Cardiac fibroblast (primary cell): Measurements from ENCODE around the gene C11orf24.
"Not testable (repeated sequence)": the region's sequence is repeated elsewhere in the genome, so short reads cannot be mapped to it uniquely, and the experiment has no call there.

Experiments used
- DNase-seq, 2 donors: peaks; one replicate each; pipeline versions ENCODE4 v3.0.0 to v3.0.0-alpha.2; 2010; ENCODE audit warnings: low read depth in 2 of 2
- H3K4me3 ChIP-seq, 2 donors: replicated peaks in 1 of 2; 1 replicate in 1 of 2; 2 replicates in 1 of 2; pipeline ENCODE4 v1.5.1; 2011; ENCODE audit warnings: low read depth in 2 of 2, low read length in 2 of 2, mild to moderate bottlenecking in 2 of 2, moderate library complexity in 1 of 2
- CTCF ChIP-seq: IDR thresholded peaks from one replicate; pipeline ENCODE4 v1.5.1; 2011; ENCODE audit warnings: low read depth, mild to moderate bottlenecking, low read length, inconsistent platforms

The C11orf24 gene

GRCh38 chr11:68295271-68295670, 23.5 kb upstream of the C11orf24 start:
- TF ChIP-seq CTCF = no peak
- no peak for DNase-seq
- no peak overlapping the region for H3K4me3 ChIP-seq

GRCh38 chr11:68293708-68294107, 21.9 kb upstream of the C11orf24 start:
- no peak overlapping the region for H3K4me3 ChIP-seq
- TF ChIP-seq CTCF = no peak
- no peak for DNase-seq

- no peak for TF ChIP-seq CTCF
- DNase-seq = no peak
- no peak overlapping the region for H3K4me3 ChIP-seq
Measured at GRCh38 chr11:68289456-68289855, 17.7 kb upstream of the C11orf24 start.

GRCh38 chr11:68287419-68287818, 15.6 kb upstream of the C11orf24 start:
- no peak for DNase-seq
- no peak overlapping the region for H3K4me3 ChIP-seq
- TF ChIP-seq CTCF = no peak

- DNase-seq, H3K4me3 ChIP-seq: not testable (repeated sequence)
Measured at GRCh38 chr11:68284588-68284987, 12.8 kb upstream of the C11orf24 start.

- DNase-seq = no peak
- no peak overlapping the region for H3K4me3 ChIP-seq
- TF ChIP-seq CTCF = no peak
Measured at GRCh38 chr11:68282861-68283230, 11.1 kb upstream of the C11orf24 start.

GRCh38 chr11:68282141-68282860, 10.5 kb upstream of the C11orf24 start:
- H3K4me3 ChIP-seq = no peak overlapping the region
- no peak for TF ChIP-seq CTCF
- DNase-seq = no peak
